RWPE2 (cell line): ENCODE measurements around the gene C1orf53.

Source experiments
- ATAC-seq: fragments of 200-7000 bp; cut with Tn5 transposase; 3 replicates; pipeline ENCODE4 v1.9.1; 2021; ENCODE audit warnings: low read depth
- DNase-seq: peaks from one replicate; pipeline ENCODE4 v3.0.0-alpha.2; 2020; ENCODE audit warnings: low spot score
- H3K27ac ChIP-seq: fragments of 450-650 bp; 2 replicates; pipeline ENCODE4 v1.5.1; 2017; ENCODE audit warnings: mild to moderate bottlenecking; ENCODE audit not compliant: poor library complexity, severe bottlenecking
- H3K27me3 ChIP-seq: fragments of 250-450 bp; sonication (Bioruptor Pico); 2 replicates; pipeline ENCODE4 v1.5.1; 2021; ENCODE audit warnings: mild to moderate bottlenecking, moderate library complexity; ENCODE audit not compliant: insufficient read depth, poor library complexity, severe bottlenecking
- H3K36me3 ChIP-seq: fragments of 250-450 bp; sonication (Bioruptor Pico); 2 replicates; pipeline ENCODE4 v1.5.1; 2020; ENCODE audit warnings: low read depth, mild to moderate bottlenecking, moderate library complexity
- H3K4me1 ChIP-seq: fragments of 250-450 bp; sonication (Bioruptor Pico); 2 replicates; pipeline ENCODE4 v1.5.1; 2021; ENCODE audit warnings: mild to moderate bottlenecking, moderate library complexity; ENCODE audit not compliant: insufficient read depth, poor library complexity, severe bottlenecking
- H3K4me3 ChIP-seq: fragments of 250-450 bp; sonication (Bioruptor Pico); 2 replicates; pipeline ENCODE4 v1.5.1; 2021; ENCODE audit warnings: mild to moderate bottlenecking, moderate library complexity; ENCODE audit not compliant: severe bottlenecking
- H3K9me3 ChIP-seq: fragments of 250-450 bp; sonication (Bioruptor Pico); 2 replicates; pipeline ENCODE4 v1.5.1; 2021; ENCODE audit warnings: mild to moderate bottlenecking, moderate library complexity; ENCODE audit not compliant: severe bottlenecking
- CTCF ChIP-seq: fragments of 450-650 bp; IDR thresholded peaks from one replicate; pipeline ENCODE4 v1.5.1; 2017; ENCODE audit warnings: mild to moderate bottlenecking, moderate library complexity; ENCODE audit not compliant: poor library complexity, severe bottlenecking

The C1orf53 gene

GRCh38 chr1:197902131-197902453 is 338 bp upstream of the C1orf53 start:
- Histone ChIP-seq H3K27me3 (no peaks in the 10 kb centered on the region), H3K27ac (peak overlapping the region; percentile 57), H3K36me3 (no peaks in the 10 kb centered on the region), H3K4me1 (no peaks in the 10 kb centered on the region), H3K4me3 (peak overlapping the region; percentile 50), H3K9me3 (no peaks in the 10 kb centered on the region)
- ATAC-seq (no peak), DNase-seq (no peak)
- no peak for TF ChIP-seq CTCF

DNA sequence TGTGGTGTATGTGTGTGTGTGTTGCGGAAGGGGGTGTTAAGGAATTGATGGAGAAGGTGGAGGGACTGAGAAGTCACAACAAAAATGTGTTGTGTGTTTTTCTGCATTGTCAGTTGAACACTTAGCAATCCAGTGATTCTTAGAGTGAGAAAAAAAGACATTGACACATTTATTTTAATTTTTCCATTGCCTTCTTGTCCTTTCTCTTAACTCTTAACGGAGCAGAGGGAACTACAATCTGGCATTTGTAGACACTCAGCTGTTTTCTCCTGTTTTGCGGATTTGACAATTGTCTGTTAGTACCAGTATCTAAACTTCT is 725 bp downstream of the C1orf53 start:
- Histone ChIP-seq H3K4me3 (peak overlapping the region; percentile 50), H3K27ac (no peak overlapping the region), H3K9me3 (no peaks in the 10 kb centered on the region), H3K27me3 (no peaks in the 10 kb centered on the region), H3K36me3 (no peaks in the 10 kb centered on the region), H3K4me1 (no peaks in the 10 kb centered on the region)
- no peak for TF ChIP-seq CTCF
- ATAC-seq (no peak; the same call in 2 of the 3 replicates), DNase-seq (no peak)

GRCh38 chr1:197904126-197904787 is 1.8 kb downstream of the C1orf53 start:
- ATAC-seq (no peak), DNase-seq (no peak)
- Histone ChIP-seq H3K9me3 (no peaks in the 10 kb centered on the region), H3K4me1 (no peaks in the 10 kb centered on the region), H3K36me3 (no peaks in the 10 kb centered on the region), H3K4me3 (no peak overlapping the region), H3K27me3 (peaks cover 6% of the 10 kb centered on the region), H3K27ac (no peak overlapping the region)
- TF ChIP-seq CTCF: no peak

DNA sequence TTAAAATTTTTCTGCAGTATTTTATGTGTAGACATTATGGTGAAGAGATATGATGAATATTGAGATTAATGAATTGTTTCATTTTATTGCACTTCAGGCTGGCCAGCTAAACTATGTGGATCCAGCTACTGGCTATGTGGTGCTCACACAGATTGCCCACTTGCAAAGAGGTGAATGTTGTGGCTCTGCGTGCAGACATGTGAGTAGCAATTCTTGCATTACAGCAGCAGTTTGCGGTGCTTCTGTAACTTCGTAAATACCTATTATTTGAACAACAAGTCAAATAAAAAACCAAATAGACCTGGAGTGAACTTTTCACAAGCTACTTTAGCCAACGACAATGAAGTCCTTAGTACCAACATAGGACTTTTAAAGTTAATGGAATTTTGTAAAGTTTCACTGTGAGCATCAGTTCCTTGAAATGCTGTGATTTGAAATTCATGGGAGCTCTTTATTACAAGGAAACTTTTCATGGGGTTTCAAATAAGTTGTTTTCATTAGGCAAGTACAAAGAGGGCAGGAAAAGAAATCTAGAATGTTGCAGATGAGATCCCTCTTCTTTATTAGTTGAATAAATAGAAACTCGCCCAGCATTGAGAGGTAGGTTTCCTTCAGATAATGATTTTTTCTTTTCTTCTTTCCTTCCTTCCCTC is 3.4 kb downstream of the C1orf53 start:
- H3K4me3 ChIP-seq: no peak overlapping the region
- H3K36me3 ChIP-seq: no peaks in the 10 kb centered on the region
- no peak for TF ChIP-seq CTCF
- no peak overlapping the region for H3K27ac ChIP-seq
- no peaks in the 10 kb centered on the region for H3K4me1 ChIP-seq
- H3K9me3 ChIP-seq: no peaks in the 10 kb centered on the region
- H3K27me3 ChIP-seq: peaks cover 21% of the 10 kb centered on the region
- ATAC-seq: no peak
- no peak for DNase-seq
